Pericardium fibroblast (primary cell): ENCODE measurements around the gene PRPF18. TPM values are rescaled to one million over a fixed set of nuclear protein-coding genes. Genes with fewer than 3 reads are reported as not detected.

Experiments
- total RNA-seq: library from RNA; depleted of rRNA; stranded (reverse); fragments of >200 nt; gene quantifications from 2 replicates; pipeline ENCODE4 v1.2.3, GENCODE V29; 2015

Gene PRPF18, protein sequence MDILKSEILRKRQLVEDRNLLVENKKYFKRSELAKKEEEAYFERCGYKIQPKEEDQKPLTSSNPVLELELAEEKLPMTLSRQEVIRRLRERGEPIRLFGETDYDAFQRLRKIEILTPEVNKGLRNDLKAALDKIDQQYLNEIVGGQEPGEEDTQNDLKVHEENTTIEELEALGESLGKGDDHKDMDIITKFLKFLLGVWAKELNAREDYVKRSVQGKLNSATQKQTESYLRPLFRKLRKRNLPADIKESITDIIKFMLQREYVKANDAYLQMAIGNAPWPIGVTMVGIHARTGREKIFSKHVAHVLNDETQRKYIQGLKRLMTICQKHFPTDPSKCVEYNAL
- 14.9 and 24.4 TPM in 2 replicates for total RNA-seq

DNA sequence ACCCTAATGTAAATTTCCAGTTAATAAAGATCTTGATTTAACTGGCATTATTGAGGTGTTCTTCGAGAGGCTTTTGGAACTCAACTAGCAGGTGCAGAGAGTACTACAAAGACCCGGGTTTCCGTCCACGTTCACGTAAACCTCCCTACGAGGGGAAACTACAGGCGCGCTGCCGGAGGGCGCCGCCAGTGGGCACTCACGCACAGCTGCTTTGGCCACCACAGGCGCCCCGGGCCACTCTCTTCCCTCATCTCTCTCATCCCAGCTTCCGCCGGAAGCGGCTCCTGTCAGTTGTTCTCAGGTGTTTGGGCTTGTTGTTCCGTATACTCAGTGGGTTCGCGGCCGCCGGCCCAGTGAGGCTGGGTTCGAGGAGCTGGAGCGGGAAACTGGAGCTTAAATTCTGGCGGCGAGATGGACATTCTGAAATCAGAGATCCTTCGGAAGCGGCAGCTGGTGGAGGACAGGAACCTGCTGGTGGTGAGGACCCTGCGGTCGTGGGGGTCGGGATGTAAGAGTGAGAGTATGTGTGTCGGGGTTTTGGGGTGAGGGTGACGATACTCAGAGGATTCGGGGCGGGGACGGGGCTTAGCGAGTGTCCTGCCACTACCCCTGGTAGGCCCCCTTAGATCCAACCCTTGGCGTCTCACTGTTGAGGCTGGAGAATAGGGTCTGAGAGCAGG is at the start of gene PRPF18:
PRPF18 (plus strand) TSS at position 290 of the 680 bp plus-strand sequence; CDS start at position 412, 122 bp downstream.

Other genes starting within 250 kb of the PRPF18 start
- gene SEPHS1, start 238.7 kb upstream of the PRPF18 start, total RNA-seq = 30.2 and 36.3 TPM in 2 replicates
- gene BEND7, start 58.0 kb upstream of the PRPF18 start, total RNA-seq = 0.43 and 1.6 TPM in 2 replicates